ENCODE data around the gene AARS2. TPM values are rescaled to one million over a fixed set of nuclear protein-coding genes. Genes with fewer than 3 reads are reported as not detected.

The AARS2 gene
- total and polyA plus RNA-seq, 2 of the 4 experiments (the other 2 are of a cell fraction): 9.1 to 10.4 TPM

- H2BK15ac ChIP-seq (ENCODE audit: low read depth, low read length): no peak overlapping the region
- no peaks in the 10 kb centered on the region for H4K20me1 ChIP-seq (ENCODE audit: insufficient read depth, low read length)
- no peak overlapping the region for H2BK5ac ChIP-seq (ENCODE audit: low read depth, low read length, poor library complexity, severe bottlenecking)
- no peak for DNase-seq
- H3K27ac ChIP-seq (ENCODE audit: insufficient read depth, low read length): no peak overlapping the region
- TF ChIP-seq MAZ (IDR thresholded peaks at IDR 0.05; ENCODE audit: borderline replicate concordance, low read depth, low read length): no peak
- no peak for TF ChIP-seq FOS (IDR thresholded peaks at IDR 0.05; ENCODE audit: low read depth, low read length)
- TF ChIP-seq MXI1 (IDR thresholded peaks at IDR 0.05; ENCODE audit: borderline replicate concordance, low read depth, low read length): no peak
- TF ChIP-seq CHD1 (IDR thresholded peaks at IDR 0.05; ENCODE audit: low read depth, low read length): no peak
- TF ChIP-seq NFE2L2 (IDR thresholded peaks at IDR 0.05; ENCODE audit: low read depth, low read length): no peak
- TF ChIP-seq CTCF (conservative IDR thresholded peaks at IDR 0.05; ENCODE audit: low read depth, low read length): no peak
- no peak for TF ChIP-seq SMC3 (IDR thresholded peaks at IDR 0.05; ENCODE audit: low read depth, low read length)
- no peak for TF ChIP-seq CEBPB (IDR thresholded peaks at IDR 0.05; ENCODE audit: low read depth, low read length)
- no peak for TF ChIP-seq USF2 (IDR thresholded peaks at IDR 0.05; ENCODE audit: low read depth, low read length)
- no peak overlapping the region for H2BK120ac ChIP-seq (ENCODE audit: low read depth, low read length)
- H4K8ac ChIP-seq (ENCODE audit: low read depth in 2 of 2, low read length in 2 of 2): no peak overlapping the region
- no peak overlapping the region for H4K5ac ChIP-seq (ENCODE audit: low read depth, low read length)
- no peak overlapping the region for H2BK20ac ChIP-seq (ENCODE audit: low read depth, low read length)
- ChIA-PET CTCF (interaction anchor here (1.0 kb wide), 1 partner anchor 30 kb away, joined by 4 read pairs; no protein-coding TSS in a partner anchor), POLR2A (ENCODE audit: unreplicated experiment) (no interaction called here)
- intact Hi-C loops (cut with micrococcal nuclease) (no loop called here), in situ Hi-C loops (cut with MboI; ENCODE audit: low sequenced_read_pairs) (no loop called here), dilution Hi-C loops (cut with HindIII; ENCODE audit: low sequenced_read_pairs, unreplicated experiment) (no loop called here)
- no peaks in the 10 kb centered on the region for H3K4me1 ChIP-seq (ENCODE audit: control insufficient read depth, insufficient read depth, low read length)
- H3K4ac ChIP-seq (ENCODE audit: low read depth, low read length): no peak overlapping the region
- WGBS, 2 experiments (ENCODE audit: extremely low coverage in 2 of 2, insufficient read length in 1 of 2): 100% methylated on average over 1 of the region's 3 CpGs; no CpG with 5 or more reads in 1 of the 2 experiments
- H3K56ac ChIP-seq (ENCODE audit: extremely low read depth, insufficient read depth, low read length): no peak overlapping the region
- H3K9ac ChIP-seq (ENCODE audit: low read depth, low read length): no peak overlapping the region
- ATAC-seq (ENCODE audit: low read depth): no peak
- H3K9me3 ChIP-seq (ENCODE audit: control insufficient read depth, insufficient read depth, low read length): no peaks in the 10 kb centered on the region
- H3K79me1 ChIP-seq (ENCODE audit: low read depth in 1 of 2, low read length in 2 of 2): no peaks in the 10 kb centered on the region
- H3K18ac ChIP-seq (ENCODE audit: low read depth, low read length): no peak overlapping the region
- no peak overlapping the region for H2AK9ac ChIP-seq (replicated peaks; ENCODE audit: low read depth, low read length, poor library complexity)
- H3K36me3 ChIP-seq (ENCODE audit: control insufficient read depth, insufficient read depth, low read length): peaks cover 31% of the 10 kb centered on the region
- H3K23ac ChIP-seq (ENCODE audit: low read depth, low read length): no peak overlapping the region
- no peak overlapping the region for H3K14ac ChIP-seq (replicated peaks; ENCODE audit: low read depth, low read length)
- peaks cover 27% of the 10 kb centered on the region for H3K27me3 ChIP-seq (ENCODE audit: control insufficient read depth, insufficient read depth, low read length)
- H3K9me1 ChIP-seq (ENCODE audit: insufficient read depth, low read length): no peaks in the 10 kb centered on the region; the same call in 1 of the 2 replicates
- BruUV-seq (replicated peaks): no TSS peak
- H3K4me3 ChIP-seq (ENCODE audit: insufficient read depth, low read depth, low read length): no peak overlapping the region
- no peak overlapping the region for H2AFZ ChIP-seq (replicated peaks; ENCODE audit: low read length, poor library complexity)
- no peak overlapping the region for H2AK5ac ChIP-seq (ENCODE audit: low read depth, low read length)
- no peak overlapping the region for H3K4me2 ChIP-seq (ENCODE audit: low read depth, low read length)
- H4K91ac ChIP-seq (ENCODE audit: insufficient read depth, low read depth, low read length): no peak overlapping the region
Measured at GRCh38 chr6:44298864-44299263, 14.3 kb downstream of the AARS2 start.

Measured in IMR-90 (cell line).